Loucy (cell line): ENCODE data around the gene BCO2.

Experiments
- CTCF ChIP-seq: fragments of 200-600 bp; sonication (generic); conservative IDR thresholded peaks from 2 replicates; pipeline ENCODE4 v1.5.1; 2014; ENCODE audit warnings: mild to moderate bottlenecking, antibody characterized with exemption, low read length
- EZH2phosphoT487 ChIP-seq: fragments of 200-600 bp; IDR thresholded peaks from 2 replicates; pipeline ENCODE4 v1.6.1; 2018; ENCODE audit warnings: antibody characterized with exemption, mild to moderate bottlenecking, moderate library complexity, borderline replicate concordance

GRCh38 chr11:112143597-112143996, 31.7 kb upstream of the BCO2 start:
- no peak for TF ChIP-seq CTCF
- no peak for TF ChIP-seq EZH2phosphoT487
